H1 (cell line): Measurements from ENCODE around the gene C2orf80. TPM values are rescaled to one million over a fixed set of nuclear protein-coding genes. Genes with fewer than 3 reads are reported as not detected.

Experiments used
- CTCF ChIA-PET: fragments of 300-600 bp; sonication (Branson Sonifier 250); formaldehyde crosslinking; loops from one replicate; lab custom pipeline; 2021; ENCODE audit not compliant: partially characterized antibody; lab: Charles Lee
- POLR2A ChIA-PET: fragments of 300-600 bp; sonication (Branson Sonifier 250); formaldehyde crosslinking; loops from one replicate; lab custom pipeline; 2021; ENCODE audit warnings: inconsistent platforms; ENCODE audit not compliant: partially characterized antibody; lab: Charles Lee
- DNase-seq, 2 experiments: peaks; one replicate each; pipeline versions ENCODE4 v3.0.0 to v3.0.0-alpha.2; 2010 to 2022; ENCODE audit warnings: low spot score in 2 of 2, low read depth in 1 of 2, mixed read lengths in 1 of 2
- FAIRE-seq: peaks from 2 replicates; lab custom pipeline; 2011; peaks lifted over from hg19 to GRCh38; lab: Jason Lieb, UNC
- H2AFZ ChIP-seq: 2 replicates; pipeline ENCODE4 v1.8.1; 2012; ENCODE audit warnings: low read length, inconsistent platforms
- H2AK5ac ChIP-seq: 2 replicates; pipeline ENCODE4 v1.6.1; 2013; ENCODE audit warnings: low read depth, low read length
- H2BK120ac ChIP-seq: replicated peaks from 2 replicates; pipeline ENCODE3; 2013; ENCODE audit warnings: low read depth, low read length, inconsistent platforms
- H2BK12ac ChIP-seq: 2 replicates; pipeline ENCODE4 v1.6.1; 2013; ENCODE audit warnings: low read depth, low read length
- H2BK15ac ChIP-seq: 2 replicates; pipeline ENCODE4 v1.6.1; 2013; ENCODE audit warnings: low read length
- H2BK20ac ChIP-seq: 2 replicates; pipeline ENCODE4 v1.6.1; 2013; ENCODE audit warnings: low read length
- H2BK5ac ChIP-seq: 2 replicates; pipeline ENCODE4 v1.6.1; 2013; ENCODE audit warnings: low read depth, low read length
- H3K14ac ChIP-seq: 2 replicates; pipeline ENCODE4 v1.6.1; 2013; ENCODE audit warnings: inconsistent platforms; ENCODE audit not compliant: insufficient read length
- H3K18ac ChIP-seq: 2 replicates; pipeline ENCODE4 v1.6.1; 2013; ENCODE audit warnings: low read length; ENCODE audit errors: extremely low read depth
- H3K23ac ChIP-seq: 2 replicates; pipeline ENCODE4 v1.6.1; 2013; ENCODE audit warnings: inconsistent platforms; ENCODE audit not compliant: insufficient read length
- H3K23me2 ChIP-seq: 2 replicates; pipeline ENCODE4 v1.6.1; 2013; ENCODE audit warnings: low read depth, low read length
- H3K27ac ChIP-seq: 2 replicates; pipeline ENCODE4 v1.6.1; 2011; ENCODE audit warnings: low read depth, low read length, inconsistent platforms
- H3K27me3 ChIP-seq, 4 experiments: replicated peaks in 1 of 4; 1 replicate in 1 of 4; 2 replicates in 3 of 4; pipeline versions ENCODE4 v1.6.1 to v1.8.1; 2011 to 2013; ENCODE audit warnings: low read length in 3 of 4, mild to moderate bottlenecking in 3 of 4, inconsistent platforms in 2 of 4, mixed read lengths in 2 of 4, moderate library complexity in 1 of 4; ENCODE audit not compliant: control insufficient read depth in 3 of 4, insufficient read depth in 3 of 4; ENCODE audit errors: extremely low read depth in 1 of 4
- H3K36me3 ChIP-seq, 4 experiments: 2 replicates each; pipeline versions ENCODE4 v1.6.1 to v1.8.1; 2011 to 2013; ENCODE audit warnings: mild to moderate bottlenecking in 4 of 4, low read length in 3 of 4, moderate library complexity in 2 of 4, control low read depth in 1 of 4, inconsistent platforms in 1 of 4; ENCODE audit not compliant: insufficient read depth in 4 of 4, control insufficient read depth in 2 of 4
- H3K4ac ChIP-seq: replicated peaks from 2 replicates; pipeline ENCODE3; 2013; ENCODE audit warnings: low read length, low read depth, mixed read lengths, inconsistent platforms; ENCODE audit not compliant: insufficient read length
- H3K4me1 ChIP-seq, 4 experiments: replicated peaks in 1 of 4; 1 replicate in 1 of 4; 2 replicates in 3 of 4; pipeline versions ENCODE4 v1.6.1 to v1.8.1; 2011 to 2013; ENCODE audit warnings: low read length in 3 of 4, inconsistent platforms in 2 of 4, mixed read lengths in 1 of 4; ENCODE audit not compliant: insufficient read depth in 4 of 4, control insufficient read depth in 3 of 4
- H3K4me2 ChIP-seq, 2 experiments: 2 replicates each; pipeline versions ENCODE4 v1.6.1 to v1.8.1; 2011 to 2013; ENCODE audit warnings: low read depth in 2 of 2, low read length in 2 of 2, control low read depth in 1 of 2, inconsistent platforms in 1 of 2, mild to moderate bottlenecking in 1 of 2; ENCODE audit not compliant: insufficient read depth in 1 of 2
- H3K4me3 ChIP-seq, 4 experiments: fragments of 200-600, 300-600 bp in 1 of 4; sonication (generic), shearing (Covaris generic), sonication (Bioruptor Twin) in 1 of 4; 2 replicates each; pipeline versions ENCODE4 v1.5.1 to v1.8.1; 2011 to 2016; ENCODE audit warnings: low read length in 4 of 4, low read depth in 3 of 4, control low read depth in 2 of 4, inconsistent platforms in 2 of 4, mild to moderate bottlenecking in 2 of 4, mixed read lengths in 1 of 4, moderate library complexity in 1 of 4; ENCODE audit not compliant: insufficient read depth in 2 of 4; ENCODE audit errors: extremely low read depth in 1 of 4
- H3K56ac ChIP-seq: replicated peaks from 2 replicates; pipeline ENCODE3; 2013; ENCODE audit warnings: low read depth, mild to moderate bottlenecking, mixed read lengths, low read length, inconsistent platforms; ENCODE audit not compliant: insufficient read length
- H3K79me1 ChIP-seq: 2 replicates; pipeline ENCODE4 v1.6.1; 2013; ENCODE audit warnings: low read depth, low read length, control low read depth
- H3K79me2 ChIP-seq, 2 experiments: 2 replicates each; pipeline versions ENCODE4 v1.6.1 to v1.8.1; 2012 to 2013; ENCODE audit warnings: low read length in 2 of 2, mild to moderate bottlenecking in 2 of 2, inconsistent platforms in 1 of 2; ENCODE audit not compliant: insufficient read depth in 2 of 2, control insufficient read depth in 1 of 2
- H3K9ac ChIP-seq, 4 experiments: replicated peaks in 1 of 4; 1 replicate in 1 of 4; 2 replicates in 3 of 4; pipeline versions ENCODE4 v1.6.1 to v1.8.1; 2011 to 2013; ENCODE audit warnings: low read depth in 3 of 4, low read length in 3 of 4, control low read depth in 2 of 4, mild to moderate bottlenecking in 2 of 4, moderate library complexity in 2 of 4, inconsistent platforms in 1 of 4; ENCODE audit errors: extremely low read depth in 1 of 4
- H3K9me3 ChIP-seq, 2 experiments: 2 replicates each; pipeline versions ENCODE4 v1.6.1 to v1.8.1; 2012 to 2013; ENCODE audit warnings: mild to moderate bottlenecking in 2 of 2, moderate library complexity in 2 of 2, control low read depth in 1 of 2, inconsistent platforms in 1 of 2, low read depth in 1 of 2, low read length in 1 of 2, mixed read lengths in 1 of 2; ENCODE audit not compliant: insufficient read depth in 2 of 2
- H4K20me1 ChIP-seq, 2 experiments: replicated peaks in 1 of 2; 2 replicates each; pipeline versions ENCODE3 to v1.8.1; 2011 to 2013; ENCODE audit warnings: inconsistent platforms in 2 of 2, low read length in 2 of 2, mild to moderate bottlenecking in 1 of 2; ENCODE audit not compliant: insufficient read depth in 2 of 2, control insufficient read depth in 1 of 2
- H4K5ac ChIP-seq: 2 replicates; pipeline ENCODE4 v1.6.1; 2013; ENCODE audit warnings: low read length, low read depth, mixed read lengths, inconsistent platforms; ENCODE audit not compliant: insufficient read length
- H4K8ac ChIP-seq: 2 replicates; pipeline ENCODE4 v1.8.0; 2013; ENCODE audit warnings: mild to moderate bottlenecking, moderate library complexity, low read length, inconsistent platforms; ENCODE audit not compliant: insufficient read depth; ENCODE audit errors: extremely low read depth
- H4K91ac ChIP-seq: replicated peaks from 2 replicates; pipeline ENCODE3; 2013; ENCODE audit warnings: low read length, mixed read lengths, inconsistent platforms; ENCODE audit not compliant: insufficient read length
- EGR1 ChIP-seq: IDR thresholded peaks from 2 replicates; pipeline ENCODE4 v1.6.1; 2011; ENCODE audit warnings: low read depth, low read length, borderline replicate concordance
- RAD21 ChIP-seq, 2 experiments: IDR thresholded peaks in 1 of 2; conservative IDR thresholded peaks in 1 of 2; 2 replicates each; pipeline ENCODE4 v1.6.1; 2011; ENCODE audit warnings: low read depth in 2 of 2, low read length in 2 of 2, improper control_type of control experiment in 1 of 2, inconsistent platforms in 1 of 2, mild to moderate bottlenecking in 1 of 2, moderate library complexity in 1 of 2
- SIN3A ChIP-seq, 2 experiments: IDR thresholded peaks in 1 of 2; conservative IDR thresholded peaks in 1 of 2; 2 replicates each; pipeline ENCODE4 v1.6.1; 2011 to 2012; ENCODE audit warnings: low read length in 2 of 2, improper control_type of control experiment in 1 of 2, low read depth in 1 of 2, mild to moderate bottlenecking in 1 of 2
- WGBS, 2 experiments: shearing (Covaris generic) in 1 of 2; methylation state at CpG; one replicate each; pipeline versions ENCODE4 v1.1.6 to v1.1.7; 2013 to 2015; ENCODE audit warnings: low lambda C conversion rate in 2 of 2, mixed read lengths in 2 of 2, inconsistent platforms in 1 of 2, low coverage in 1 of 2, missing lambda C conversion rate in 1 of 2; ENCODE audit not compliant: insufficient replicate concordance in 2 of 2, insufficient coverage in 1 of 2, insufficient read length in 1 of 2; ENCODE audit errors: extremely low coverage in 1 of 2, missing lambda C conversion rate in 1 of 2; 5-methylcytosine and 5-hydroxymethylcytosine counted together
- polyA plus RNA-seq, 7 experiments: library from polyadenylated mRNA; depleted of rRNA in 3 of 7; stranded (reverse) in 5 of 7; unstranded in 2 of 7; fragments of >200 nt in 5 of 7; fragments of 200-250 nt in 2 of 7; gene quantifications; 1 replicate in 5 of 7; 2 replicates in 1 of 7; 4 replicates in 1 of 7; pipeline versions ENCODE4 v1.2.1 to v1.2.3, GENCODE V29; 2011 to 2013; ENCODE audit warnings: missing spikeins in 2 of 7, mixed read lengths in 2 of 7
- total RNA-seq: library from RNA; stranded (reverse); fragmentation: NEBNext Ultra II Directional; extraction: Animal tissue kit (Norgen Biotek cat#: 25700); gene quantifications from 2 replicates; pipeline ENCODE4 v1.2.1, GENCODE V29; 2021

C2orf80 gene
- total and polyA plus RNA-seq, 2 of the 8 experiments (the other 6 are each of a cell fraction or from before 2014, with no cell fraction given) = 0.97 to 1.1 TPM

GRCh38 chr2:208163489-208163888 lies 26.3 kb downstream of the C2orf80 start, which contains the start of gene CRYGA:
TSS of gene CRYGA (minus strand) at chr2:208163589. CDS start at chr2:208163556, 33 bp downstream.
- ChIA-PET CTCF (interaction anchor here (0.7 to 4.7 kb wide), 3 partner anchors 12 to 1823 kb away, joined by 3 to 30 read pairs (median 3); no protein-coding TSS in a partner anchor), POLR2A (interaction anchor here (1.3 kb wide), 1 partner anchor 91 kb away, joined by 4 read pairs; the partner anchor contains the start of gene IDH1)
- Histone ChIP-seq H3K4me3 (no peak within 1 kb of the TSS), H3K9me3 (no peaks in the 10 kb centered on the region), H2BK120ac (no peak within 1 kb of the TSS), H3K4me1 (no peaks in the 10 kb centered on the region), H2BK12ac (no peak within 1 kb of the TSS), H2AK5ac (no peak within 1 kb of the TSS), H4K8ac (peak within 1 kb of the TSS; percentile 57; the same call in 1 of the 2 replicates), H4K20me1 (no peaks in the 10 kb centered on the region), H3K23me2 (no peaks in the 10 kb centered on the region), H3K23ac (no peak within 1 kb of the TSS), H3K36me3 (no peaks in the 10 kb centered on the region), H3K27me3 (no peaks in the 10 kb centered on the region), H2BK5ac (peak within 1 kb of the TSS; percentile 12; the same call in 1 of the 2 replicates), H3K18ac (no peak within 1 kb of the TSS), H3K79me2 (no peaks in the 10 kb centered on the region), H3K4ac (no peak within 1 kb of the TSS), H3K79me1 (no peaks in the 10 kb centered on the region), H3K27ac (no peak within 1 kb of the TSS), H2BK20ac (no peak within 1 kb of the TSS), H2AFZ (peak within 1 kb of the TSS; percentile 95), H3K9ac (no peak within 1 kb of the TSS), H4K91ac (peak within 1 kb of the TSS; percentile 34), H2BK15ac (no peak within 1 kb of the TSS), H3K56ac (no peak within 1 kb of the TSS), H3K4me2 (no peak within 1 kb of the TSS), H4K5ac (no peak within 1 kb of the TSS), H3K14ac (no peak within 1 kb of the TSS)
- no peak for DNase-seq
- no peak for FAIRE-seq
- 85% methylated on average over 2 of the region's 2 CpGs; no CpG with 5 or more reads in 1 of the 2 experiments for WGBS, 2 experiments
- TF ChIP-seq EGR1 (no peak), SIN3A (conservative IDR thresholded peaks at IDR 0.05 in 1 of 2, IDR thresholded peaks at IDR 0.05 in 1 of 2; ENCODE audit: low read depth in 1 of 2, low read length in 2 of 2) (no peak), RAD21 (IDR thresholded peaks at IDR 0.05 in 1 of 2, conservative IDR thresholded peaks at IDR 0.05 in 1 of 2; ENCODE audit: low read depth in 2 of 2, low read length in 2 of 2) (no peak)
